Activated T-cell treated with anti-CD3 and anti-CD28 coated beads, Interleukin-2, amount 50 U/mL, for 48 hours (primary cell): ENCODE measurements around the gene SMARCA5.

Experiments used
- DNase-seq, 2 experiments: peaks; one replicate each; pipeline ENCODE4 v3.0.0-alpha.2; 2020

The SMARCA5 gene

DNA sequence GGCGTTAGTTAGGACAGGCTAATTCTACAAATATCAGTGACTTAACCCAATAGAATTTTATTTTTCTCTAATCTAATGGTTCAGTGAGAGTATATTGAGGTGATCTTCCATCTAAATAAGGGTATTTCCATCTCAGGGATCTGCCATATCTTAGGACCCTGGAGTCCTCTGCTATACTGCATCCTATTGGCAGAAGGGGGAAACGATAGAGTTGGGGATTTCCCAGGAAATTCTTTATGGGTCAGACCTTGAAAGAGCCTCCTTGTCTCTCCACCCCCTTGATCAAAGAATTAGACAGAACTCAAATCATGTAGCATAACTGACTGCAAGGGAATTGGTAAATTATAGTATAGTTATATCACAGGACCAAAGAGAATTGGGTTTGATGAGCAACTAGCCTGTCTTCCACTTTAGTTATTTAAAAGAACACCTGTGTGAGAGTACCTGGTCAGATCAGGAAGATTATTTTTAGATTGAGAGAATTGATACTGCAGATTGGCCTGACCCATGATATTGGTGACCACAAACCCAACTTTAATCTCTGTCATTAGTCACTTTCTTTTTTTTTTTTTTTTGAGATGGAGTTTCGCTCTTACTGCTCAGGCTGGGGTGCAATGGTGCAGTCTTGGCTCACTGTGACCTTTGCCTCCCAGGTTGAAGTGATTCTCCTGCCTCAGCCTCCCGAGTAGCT lies 25.6 kb downstream of the SMARCA5 start:
- no peak for DNase-seq

DNA sequence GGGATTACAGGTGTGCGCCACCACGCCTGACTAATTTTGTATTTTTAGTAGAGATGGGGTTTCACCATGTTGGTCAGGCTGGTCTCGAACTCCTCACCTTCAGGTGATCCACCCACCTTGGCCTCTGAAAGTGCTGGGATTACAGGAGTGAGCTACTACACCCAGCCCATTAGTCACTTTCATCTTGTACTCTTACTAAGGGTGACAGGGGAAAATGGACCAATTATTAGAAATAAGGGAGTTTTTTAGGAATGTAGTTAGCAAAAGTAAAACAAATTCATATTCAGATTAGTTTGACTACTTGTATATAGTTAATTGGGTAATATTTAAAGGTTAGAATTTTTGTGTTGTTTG lies 26.1 kb downstream of the SMARCA5 start:
- DNase-seq, result peak; percentile 34 to 40

DNA sequence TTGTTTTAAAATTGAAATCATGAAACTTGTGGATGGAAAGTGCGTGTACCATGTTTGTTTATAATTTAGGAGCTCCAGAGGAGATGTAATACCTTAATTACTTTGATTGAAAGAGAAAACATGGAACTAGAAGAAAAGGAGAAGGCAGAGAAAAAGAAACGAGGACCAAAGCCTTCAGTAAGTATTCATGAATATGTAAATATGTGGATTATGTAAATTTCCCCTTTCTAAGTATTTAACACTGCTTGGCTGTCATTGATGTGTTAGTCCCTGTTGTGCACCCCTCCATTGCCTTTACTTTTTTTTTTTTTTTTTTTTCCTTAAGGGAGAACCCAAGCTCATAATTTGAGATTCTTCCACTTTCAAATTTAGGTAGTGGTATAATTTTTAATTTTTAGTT lies 36.4 kb downstream of the SMARCA5 start:
- no peak for DNase-seq

DNA sequence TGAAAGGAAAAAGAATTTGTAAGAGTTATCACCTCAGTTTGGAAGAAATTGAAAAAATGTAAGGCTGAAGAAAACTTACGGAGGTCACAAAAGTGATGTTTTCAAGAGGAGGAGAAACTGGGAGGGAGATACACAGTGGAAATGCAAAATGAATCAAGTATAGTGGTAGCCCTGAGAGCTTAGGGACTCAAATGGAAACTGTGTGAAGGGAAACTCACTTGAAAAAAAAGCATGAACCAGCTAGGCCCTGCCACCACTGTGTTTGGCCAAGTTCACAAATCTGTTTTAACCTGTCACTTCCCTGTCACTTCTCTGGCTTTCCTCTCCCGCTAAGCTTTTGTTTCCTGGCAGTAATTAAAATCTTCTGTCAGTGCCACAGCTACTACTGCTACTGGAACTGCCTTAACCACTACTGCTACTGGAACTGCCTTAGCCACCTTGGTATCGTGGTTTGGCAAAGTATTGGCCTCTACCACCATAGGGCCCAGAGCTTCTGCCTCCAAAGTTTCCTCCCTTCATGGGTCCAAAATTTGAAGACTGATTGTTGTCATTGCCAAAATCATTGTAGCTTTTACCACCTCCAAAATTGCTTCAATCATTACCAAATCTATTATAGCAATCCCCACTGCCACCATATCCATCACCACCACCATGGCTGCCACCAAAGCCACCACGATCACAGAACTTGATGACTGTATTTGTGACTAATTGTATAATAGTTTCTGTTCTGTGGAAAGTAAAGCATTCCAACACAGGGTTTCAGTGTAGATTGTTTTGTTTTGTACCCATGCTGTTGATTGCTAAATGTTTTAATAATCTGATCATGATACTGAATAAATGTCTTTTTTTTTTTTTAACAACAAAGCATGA lies 41.5 kb downstream of the SMARCA5 start:
- DNase-seq, result peak; percentile 37 to 44

DNA sequence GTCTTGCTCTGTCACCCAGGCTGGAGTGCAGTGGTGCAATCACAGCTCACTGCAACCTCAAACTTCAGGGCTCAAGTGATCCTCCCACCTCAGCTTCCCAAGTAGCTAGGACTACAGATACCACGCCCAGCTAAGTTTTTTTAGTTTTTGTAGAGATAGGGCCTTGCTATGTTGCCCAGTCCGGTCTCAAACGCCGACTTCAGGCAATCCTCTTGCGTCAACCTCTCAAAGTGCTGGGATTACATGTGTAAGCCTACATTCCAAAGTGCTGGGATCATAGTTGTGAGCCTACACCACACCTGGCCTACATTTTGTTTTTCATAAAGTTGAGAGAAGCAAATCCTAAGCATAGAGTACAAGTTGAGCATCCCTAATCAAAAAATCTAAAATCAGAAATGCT lies 42.2 kb downstream of the SMARCA5 start:
- DNase-seq, result no peak

DNA sequence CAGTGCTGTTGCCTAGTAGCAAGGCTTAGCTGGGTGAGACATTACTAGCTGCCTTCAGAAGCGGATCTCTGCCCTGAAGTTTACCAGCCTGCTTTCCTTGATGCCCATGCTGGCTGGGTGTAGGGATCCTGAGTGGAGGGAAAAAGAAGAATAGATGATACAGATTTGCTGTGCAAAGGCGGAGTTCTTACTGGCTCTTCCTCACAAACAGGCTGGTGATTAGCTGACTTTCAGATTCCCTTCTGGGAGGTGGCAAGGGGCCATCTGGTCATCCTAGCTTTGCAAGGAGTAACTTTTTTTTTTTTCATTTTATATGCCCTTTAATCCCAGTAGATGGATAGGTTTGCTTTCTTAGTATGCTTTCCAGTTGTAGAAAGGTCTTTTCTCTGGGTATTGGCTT lies 44.8 kb downstream of the SMARCA5 start:
- DNase-seq, result no peak

DNA sequence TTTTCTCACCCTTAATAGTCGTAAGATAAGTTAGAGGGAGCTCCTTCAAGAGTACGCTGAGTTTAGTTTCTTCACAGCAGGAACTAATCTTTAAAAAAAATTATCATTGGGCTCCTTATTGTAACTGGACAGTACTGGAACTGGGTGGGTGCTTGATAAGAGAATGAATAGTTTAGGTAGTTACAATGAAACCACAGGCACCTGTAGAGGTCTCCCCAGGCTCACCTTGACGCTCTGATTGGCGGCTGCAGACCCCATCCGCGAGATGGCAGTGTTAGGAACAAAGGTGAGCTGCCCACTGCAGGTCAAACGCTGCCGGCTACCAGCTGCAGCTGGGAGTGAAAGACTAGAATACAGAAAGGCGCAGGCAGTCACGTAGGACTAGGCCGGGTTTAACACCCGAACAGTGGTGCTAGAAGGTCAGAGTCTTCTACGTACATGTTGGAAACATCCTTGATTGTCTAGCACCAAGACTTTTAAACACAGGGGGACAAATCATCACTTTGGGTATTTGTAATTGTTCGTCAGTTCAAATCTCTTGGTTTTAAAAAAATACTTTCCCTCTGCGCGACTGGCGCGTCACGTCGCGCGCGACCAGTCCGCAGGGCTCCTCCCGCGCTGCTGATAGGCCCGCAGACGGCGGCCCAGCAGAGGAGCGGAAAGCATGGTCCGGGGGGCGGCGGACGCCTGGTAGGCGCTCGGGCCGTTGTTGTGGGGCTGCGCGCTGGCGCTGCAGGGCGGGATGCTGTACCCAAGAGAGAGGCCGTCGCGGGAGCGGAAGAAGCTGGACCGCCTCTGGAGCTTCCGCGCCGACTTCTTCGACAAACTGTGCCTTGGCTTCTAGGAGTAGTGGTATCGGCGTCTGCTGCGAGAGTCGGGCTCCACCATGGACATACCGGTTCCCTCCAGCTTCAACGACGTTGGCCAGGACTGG lies 45.6 kb downstream of the SMARCA5 start:
- peak; percentile 74 to 76 for DNase-seq

DNA sequence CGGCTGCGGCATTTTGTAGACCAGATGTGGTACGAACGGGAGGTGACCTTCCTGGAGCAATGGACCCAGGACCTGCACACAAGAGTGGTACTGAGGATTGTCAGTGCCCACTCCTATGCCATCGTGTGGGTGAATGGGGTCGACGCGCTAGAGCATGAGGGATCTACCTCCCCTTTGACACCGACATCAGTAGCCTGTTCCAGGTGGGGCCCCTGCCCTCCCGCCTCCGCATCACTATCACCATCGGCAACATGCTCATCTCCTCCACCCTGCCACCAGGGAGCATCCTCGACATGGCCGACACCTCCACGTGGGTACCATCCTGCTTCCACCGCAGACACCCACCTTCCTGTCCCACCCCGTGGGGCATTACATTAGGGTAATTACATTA lies 46.2 kb downstream of the SMARCA5 start:
- peak; percentile 32 to 42 for DNase-seq

DNA sequence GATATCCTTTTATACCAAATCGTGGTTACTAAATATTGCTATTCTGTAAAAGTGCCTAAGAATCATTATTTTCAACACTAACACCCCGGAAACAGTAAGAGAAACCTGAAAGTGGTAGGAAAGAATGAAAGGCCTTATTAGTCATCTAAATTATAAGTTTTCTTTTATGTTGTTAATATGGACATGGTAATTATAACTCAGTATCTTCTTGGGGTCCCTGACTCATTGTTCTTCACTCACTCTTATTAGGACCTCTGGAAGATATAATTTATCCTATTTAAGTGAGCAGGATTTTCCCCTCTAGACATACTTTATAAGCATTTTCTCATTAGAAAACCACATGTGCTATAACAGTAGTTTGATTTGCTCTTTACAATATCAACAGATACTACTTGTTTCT lies 51.0 kb downstream of the SMARCA5 start:
- DNase-seq, result no peak

DNA sequence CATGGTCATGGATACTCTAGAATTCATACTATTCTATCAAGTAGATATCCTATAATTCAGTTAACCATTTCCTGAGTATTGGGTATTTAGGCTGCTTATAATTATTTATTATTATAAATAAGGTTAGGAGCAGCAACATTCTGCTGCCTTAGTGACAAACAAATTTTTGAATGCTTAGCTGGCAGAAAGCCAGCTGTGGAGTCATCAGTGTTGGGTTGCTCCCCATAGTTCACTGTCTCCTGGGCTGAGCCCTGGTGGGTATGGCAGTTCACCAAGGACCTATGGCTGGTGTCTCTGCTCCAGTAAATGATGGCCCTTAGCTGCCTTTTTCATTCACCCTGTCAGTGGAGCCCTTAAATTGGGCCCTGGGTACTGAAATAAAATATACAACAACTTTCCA lies 61.8 kb downstream of the SMARCA5 start:
- DNase-seq, result no peak

DNA sequence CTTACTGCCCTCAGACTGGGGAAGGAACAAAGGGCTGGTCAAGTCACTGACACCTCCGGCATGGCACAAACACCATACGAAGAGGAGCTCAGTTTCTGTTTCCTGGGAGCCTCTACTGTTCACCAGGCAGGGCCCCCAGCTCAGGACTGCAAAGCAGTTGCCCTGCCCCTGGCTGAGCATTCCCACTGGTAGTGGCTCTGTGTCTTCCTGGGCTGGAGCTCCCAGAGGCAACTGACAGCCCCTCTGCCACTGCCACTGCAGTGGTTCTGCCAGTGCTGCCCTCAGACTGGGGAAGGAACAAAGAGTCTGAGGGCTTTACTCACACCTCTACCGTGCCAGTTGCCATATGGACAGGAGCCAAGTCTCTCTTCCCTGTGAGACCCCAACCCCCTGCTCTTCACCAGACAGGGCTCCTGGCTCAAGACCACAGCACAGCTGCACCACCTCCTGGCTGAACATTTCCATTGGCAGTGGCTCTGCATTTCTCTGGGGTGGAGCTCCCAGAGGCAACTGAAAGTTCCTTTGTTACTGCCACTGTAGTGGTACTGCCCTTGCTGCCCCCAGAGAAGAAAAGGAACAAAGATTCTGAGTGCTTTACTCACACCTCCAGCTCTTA lies 67.9 kb downstream of the SMARCA5 start:
- DNase-seq, result no peak

DNA sequence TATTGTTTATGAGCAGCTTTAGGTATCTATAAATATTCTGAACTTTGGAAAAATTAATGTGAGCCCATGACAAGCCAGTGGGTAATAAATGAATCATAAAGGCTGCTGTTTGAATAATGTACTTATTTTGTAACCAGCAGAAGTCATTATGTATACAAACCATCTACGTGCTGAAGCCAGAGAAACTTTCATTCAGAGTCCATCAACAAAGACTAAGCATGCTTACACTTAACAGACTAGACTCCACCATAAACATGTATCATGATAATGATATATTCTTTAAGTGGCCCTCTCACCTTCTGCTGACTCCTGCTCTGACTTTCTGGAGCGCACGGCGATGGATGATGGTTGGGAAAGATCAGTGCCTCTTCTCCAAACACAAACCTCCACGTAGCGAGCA lies 72.0 kb downstream of the SMARCA5 start:
- no peak for DNase-seq

DNA sequence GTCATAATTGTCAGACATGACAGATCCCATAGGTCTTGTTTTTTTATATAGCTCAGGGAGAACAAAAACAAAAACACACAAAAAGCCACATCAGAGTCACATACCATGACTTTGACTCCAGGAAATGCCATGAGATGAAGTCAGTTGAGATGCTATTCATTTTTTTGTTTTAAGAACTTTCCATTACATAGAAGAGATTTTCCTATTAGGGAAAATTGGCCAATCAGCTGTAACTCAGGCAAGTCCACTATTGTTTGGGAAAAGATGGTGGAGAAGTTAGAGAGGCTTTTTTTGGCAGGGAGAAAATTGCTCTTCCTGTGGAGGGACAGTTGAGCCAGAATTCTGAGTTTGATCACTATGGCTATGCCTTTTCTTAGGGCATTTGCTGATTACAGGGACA lies 72.6 kb downstream of the SMARCA5 start:
- DNase-seq, result no peak

DNA sequence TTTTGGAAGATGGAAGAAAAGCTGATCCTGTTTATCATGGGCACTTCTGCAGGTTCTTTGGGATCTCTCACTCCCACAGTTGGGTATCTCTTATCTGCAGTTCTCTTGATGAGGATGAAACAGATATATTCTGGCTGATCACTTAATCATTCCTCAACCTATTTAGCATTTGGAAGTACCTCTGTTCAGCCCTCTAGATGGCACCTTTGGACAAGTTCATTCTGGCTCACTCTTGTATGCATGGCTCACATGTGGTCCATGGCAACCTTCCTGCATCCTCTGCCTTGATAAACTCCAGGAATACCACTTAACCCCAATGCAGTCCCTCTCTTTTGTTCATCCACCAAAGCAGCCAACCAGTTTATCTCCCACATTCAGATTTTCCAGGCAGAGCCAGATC lies 74.2 kb downstream of the SMARCA5 start:
- no peak for DNase-seq

DNA sequence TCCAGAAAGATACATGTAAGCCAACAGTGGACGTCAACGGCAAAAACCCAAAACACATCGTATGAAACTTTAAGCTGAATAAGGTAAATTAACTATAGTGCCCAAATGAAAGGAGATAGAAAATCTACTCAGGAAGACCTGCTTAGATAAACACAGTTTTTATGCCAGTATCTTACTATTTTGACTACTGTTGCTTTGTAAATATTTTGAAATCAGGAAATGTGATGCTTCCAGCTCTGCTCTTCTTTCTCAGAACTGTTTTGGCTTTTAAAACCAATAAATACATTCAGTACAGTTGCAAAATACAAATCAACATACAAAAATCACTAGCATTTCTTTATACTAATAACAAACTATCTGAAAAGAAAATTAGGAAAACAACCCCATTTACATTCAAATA lies 83.8 kb downstream of the SMARCA5 start:
- DNase-seq, result no peak

DNA sequence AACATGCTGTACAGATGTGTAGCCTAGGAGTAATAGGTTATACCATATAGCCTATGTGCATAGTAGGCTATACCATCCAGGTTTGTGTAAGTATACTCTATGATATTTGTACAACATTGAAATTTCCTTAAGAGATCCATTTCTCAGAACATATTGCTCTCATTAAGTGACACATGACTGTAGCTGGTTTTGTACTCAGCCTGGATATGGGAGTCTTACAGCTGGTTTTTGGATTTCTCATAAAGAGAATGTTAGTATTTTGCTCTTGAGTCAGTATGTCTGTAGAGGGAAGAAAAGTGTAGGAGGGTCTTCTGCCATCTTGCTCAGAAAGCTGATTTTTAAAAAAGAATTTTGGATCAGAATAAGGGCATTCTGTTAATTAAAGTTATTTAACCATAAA lies 85.3 kb downstream of the SMARCA5 start:
- no peak for DNase-seq

DNA sequence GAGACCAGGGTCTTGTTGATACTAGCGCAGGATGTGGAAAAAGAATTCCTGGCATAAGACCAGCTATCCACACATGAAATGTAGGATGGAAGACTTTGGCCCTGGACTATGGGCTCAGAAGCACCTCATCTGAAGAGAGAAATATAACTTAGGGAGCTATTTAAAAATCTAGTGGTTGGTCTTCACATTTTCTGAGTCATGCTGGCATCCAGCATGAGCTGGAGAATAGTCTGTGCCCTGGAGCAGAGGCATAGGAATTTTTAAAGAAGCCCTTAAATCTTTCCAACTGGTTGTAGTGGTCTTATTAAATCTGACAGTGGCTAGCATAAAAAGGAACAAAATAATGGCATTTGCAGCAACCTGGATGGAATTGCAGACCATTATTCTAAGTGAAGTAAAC lies 86.3 kb downstream of the SMARCA5 start:
- DNase-seq, result no peak

DNA sequence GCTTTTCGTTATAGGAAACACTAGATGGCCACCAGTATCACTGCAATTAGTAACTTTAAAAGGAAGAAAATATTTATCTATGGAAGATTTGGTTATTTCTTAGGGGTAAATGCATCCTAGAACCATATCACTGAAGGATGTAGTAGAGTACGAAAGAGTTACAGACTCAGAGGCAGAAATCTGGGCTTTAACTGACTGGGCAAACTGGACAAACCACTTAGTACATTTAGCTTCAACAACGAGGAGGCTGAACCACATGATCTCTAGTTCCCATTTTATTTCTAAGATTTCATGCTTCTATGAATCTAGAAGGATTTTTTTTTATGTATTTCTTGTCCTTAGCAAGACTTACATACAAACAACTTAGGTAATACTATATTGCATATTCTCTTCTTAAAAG lies 93.0 kb downstream of the SMARCA5 start:
- DNase-seq, result no peak
